Thymus (tissue), 11 donors: Measurements from ENCODE around the gene PILRA. TPM values are rescaled to one million over a fixed set of nuclear protein-coding genes. Genes with fewer than 3 reads are reported as not detected.

Experiments
- DNase-seq, 9 donors: peaks; one replicate each; pipeline ENCODE4 v3.0.0-alpha.2; 2013; ENCODE audit warnings: low spot score in 9 of 9, low read depth in 6 of 9, missing footprints in 1 of 9
- H3K27ac ChIP-seq, 2 donors: one replicate each; pipeline ENCODE4 v1.5.1; 2013; ENCODE audit warnings: control low read depth in 1 of 2, low read depth in 1 of 2, low read length in 1 of 2, mild to moderate bottlenecking in 1 of 2, moderate library complexity in 1 of 2
- H3K27me3 ChIP-seq, 2 donors: one replicate each; pipeline ENCODE4 v1.5.1; 2013; ENCODE audit warnings: low read length in 1 of 2; ENCODE audit not compliant: control insufficient read depth in 2 of 2, insufficient read depth in 1 of 2
- H3K36me3 ChIP-seq, 2 donors: one replicate each; pipeline ENCODE4 v1.5.1; 2013; ENCODE audit warnings: low read length in 1 of 2, mild to moderate bottlenecking in 1 of 2, moderate library complexity in 1 of 2; ENCODE audit not compliant: control insufficient read depth in 2 of 2, insufficient read depth in 2 of 2
- H3K4me1 ChIP-seq, 2 donors: one replicate each; pipeline ENCODE4 v1.5.1; 2013; ENCODE audit warnings: low read length in 2 of 2; ENCODE audit not compliant: control insufficient read depth in 2 of 2, insufficient read depth in 2 of 2
- H3K4me3 ChIP-seq, 2 donors: one replicate each; pipeline ENCODE4 v1.5.1; 2013; ENCODE audit warnings: low read length in 2 of 2, control low read depth in 1 of 2, mild to moderate bottlenecking in 1 of 2
- H3K9me3 ChIP-seq, 2 donors: one replicate each; pipeline ENCODE4 v1.5.1; 2013; ENCODE audit warnings: low read length in 1 of 2, mild to moderate bottlenecking in 1 of 2; ENCODE audit not compliant: control insufficient read depth in 2 of 2, insufficient read depth in 1 of 2
- WGBS: extraction: QIAGEN DNeasy Blood & Tissue Kit; methylation state at CpG from one replicate; pipeline ENCODE4 v1.1.7; 2013; 5-methylcytosine and 5-hydroxymethylcytosine counted together
- polyA plus RNA-seq: library from polyadenylated mRNA; stranded (reverse); fragments of 200-250 nt; gene quantifications from one replicate; pipeline ENCODE4 v1.2.3, GENCODE V29; 2013
- total RNA-seq: library from RNA; stranded (reverse); fragments of 120-200 nt; gene quantifications from one replicate; pipeline ENCODE4 v1.2.4, GENCODE V29; 2013
- donor health status: healthy.

The PILRA gene
- total and polyA plus RNA-seq, 2 donors, result 4.6 to 12.2 TPM

DNA sequence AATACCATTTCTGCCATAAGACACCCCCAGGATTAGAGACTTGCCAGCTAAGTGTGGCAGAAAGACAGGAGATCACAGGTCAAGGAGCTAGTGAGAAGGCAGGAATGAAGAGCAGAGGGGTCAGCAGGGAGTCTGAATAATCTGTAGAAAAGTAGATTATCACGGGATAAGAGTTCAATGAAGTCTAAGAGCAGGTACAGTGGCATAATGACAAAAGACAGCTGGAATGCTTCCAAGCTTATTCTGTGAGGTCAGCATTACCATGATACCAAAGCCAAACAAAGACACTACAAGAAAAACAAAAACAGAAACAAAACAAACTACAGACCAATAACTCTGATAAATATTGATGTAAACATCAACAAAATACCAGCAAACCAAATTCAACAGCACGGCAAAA, 20.8 kb downstream of the PILRA start:
- WGBS, result 94% methylated on average over 2 of the region's 2 CpGs
- H3K4me3 ChIP-seq, result no peak overlapping the region
- no peaks in the 10 kb centered on the region for H3K9me3 ChIP-seq
- H3K27ac ChIP-seq, result no peak overlapping the region
- DNase-seq, result no peak
- no peaks in the 10 kb centered on the region for H3K36me3 ChIP-seq
- no peaks in the 10 kb centered on the region for H3K27me3 ChIP-seq
- H3K4me1 ChIP-seq, result peaks cover 0 to 22% of the 10 kb centered on the region in 2 donors

DNA sequence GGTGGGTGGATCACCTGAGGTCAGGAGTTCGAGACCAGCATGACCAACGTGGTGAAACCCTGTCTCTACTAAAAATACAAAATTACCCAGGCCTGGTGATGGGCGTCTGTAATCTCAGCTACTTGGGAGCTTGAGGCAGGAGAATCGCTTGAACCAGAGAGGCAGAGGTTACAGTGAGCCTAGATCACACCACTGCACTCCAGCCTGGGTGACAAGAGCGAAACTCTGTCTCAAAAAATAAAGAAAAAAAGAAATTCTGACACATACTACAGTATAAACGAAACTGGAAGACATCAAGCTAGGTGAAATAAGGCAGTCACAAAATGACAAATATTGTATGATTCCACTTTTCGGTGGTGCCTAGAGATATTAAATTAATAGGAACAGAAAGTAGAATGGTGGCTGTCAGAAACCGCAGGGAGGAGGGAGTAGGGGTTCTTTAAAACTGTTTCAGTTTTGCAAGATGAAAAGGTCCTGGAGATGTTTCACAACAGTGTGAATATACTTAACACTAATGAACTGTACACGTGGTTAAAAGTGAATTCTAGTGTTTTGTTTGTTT, 23.2 kb downstream of the PILRA start:
- H3K4me3 ChIP-seq, result no peak overlapping the region
- H3K27ac ChIP-seq, result peak overlapping the region in 1 of 2 donors; percentile 13
- 69% methylated on average over 9 of the region's 9 CpGs for WGBS
- DNase-seq, result peak in 1 of 9 donors; percentile 51
- H3K27me3 ChIP-seq, result no peaks in the 10 kb centered on the region
- H3K9me3 ChIP-seq, result no peaks in the 10 kb centered on the region
- H3K36me3 ChIP-seq, result no peaks in the 10 kb centered on the region
- H3K4me1 ChIP-seq, result peaks cover 0 to 19% of the 10 kb centered on the region in 2 donors

DNA sequence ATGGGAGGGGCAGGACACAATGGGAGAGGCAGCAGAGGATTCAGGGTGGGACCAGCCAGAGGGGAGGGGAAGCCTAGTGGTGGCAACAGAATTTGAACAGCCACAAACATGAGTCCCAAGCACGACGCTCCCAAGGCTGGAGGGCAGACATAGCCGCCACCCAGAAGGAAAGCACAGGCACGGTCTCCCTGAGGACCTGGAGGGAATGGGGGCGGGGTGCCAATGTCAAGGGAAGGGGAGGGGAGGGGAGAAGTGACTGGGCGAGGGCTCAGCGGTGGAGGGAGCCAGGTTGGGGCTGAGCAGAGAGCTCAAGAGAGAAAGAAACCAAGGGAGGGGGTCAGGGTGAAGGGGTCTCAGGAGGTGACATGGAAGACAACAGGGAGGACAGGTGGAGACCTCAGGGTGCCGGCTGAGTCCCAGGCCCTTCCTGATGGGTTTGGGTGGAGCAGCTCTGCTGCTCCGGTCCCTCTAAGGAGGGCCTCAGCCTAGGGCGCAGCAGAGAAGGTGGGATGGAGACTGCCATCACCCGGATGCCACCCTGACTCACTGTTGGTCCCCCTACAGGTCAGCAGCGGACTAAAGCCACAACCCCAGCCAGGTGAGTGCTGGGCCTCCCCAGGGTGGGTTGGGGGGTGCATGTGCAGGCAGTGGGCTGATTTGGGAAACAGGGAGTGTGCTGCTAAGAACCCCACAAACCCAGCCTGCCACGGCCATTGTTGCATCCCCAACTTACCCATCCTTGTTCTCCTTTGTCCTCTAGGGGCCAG, 24.2 kb downstream of the PILRA start:
- H3K4me1 ChIP-seq, result peaks cover 0 to 19% of the 10 kb centered on the region in 2 donors
- H3K4me3 ChIP-seq, result no peak overlapping the region
- H3K9me3 ChIP-seq, result no peaks in the 10 kb centered on the region
- DNase-seq, result no peak
- no peaks in the 10 kb centered on the region for H3K27me3 ChIP-seq
- WGBS, result 94% methylated on average over 13 of the region's 13 CpGs
- H3K27ac ChIP-seq, result no peak overlapping the region
- no peaks in the 10 kb centered on the region for H3K36me3 ChIP-seq

DNA sequence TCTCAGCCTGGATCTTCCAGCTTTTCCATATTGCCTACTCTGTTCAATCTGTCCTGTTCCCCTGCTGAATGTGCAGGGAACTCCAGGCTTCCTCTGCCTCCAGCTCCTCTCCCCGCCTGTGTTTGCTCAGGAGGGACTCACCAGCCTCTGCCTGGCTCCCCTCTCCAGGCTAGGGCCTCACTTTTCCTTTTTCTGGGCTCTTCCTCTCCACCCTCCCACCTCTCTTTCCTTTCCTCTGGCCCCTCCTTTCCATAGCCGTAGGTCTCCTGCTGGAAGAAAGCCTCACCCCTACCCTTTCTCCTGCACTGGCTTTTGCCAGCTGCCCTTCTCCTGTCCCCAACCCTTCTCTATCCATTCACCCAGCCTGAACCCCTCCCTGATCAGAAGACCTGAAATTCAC, 25.0 kb downstream of the PILRA start:
- 84% methylated on average over 2 of the region's 2 CpGs for WGBS

DNA sequence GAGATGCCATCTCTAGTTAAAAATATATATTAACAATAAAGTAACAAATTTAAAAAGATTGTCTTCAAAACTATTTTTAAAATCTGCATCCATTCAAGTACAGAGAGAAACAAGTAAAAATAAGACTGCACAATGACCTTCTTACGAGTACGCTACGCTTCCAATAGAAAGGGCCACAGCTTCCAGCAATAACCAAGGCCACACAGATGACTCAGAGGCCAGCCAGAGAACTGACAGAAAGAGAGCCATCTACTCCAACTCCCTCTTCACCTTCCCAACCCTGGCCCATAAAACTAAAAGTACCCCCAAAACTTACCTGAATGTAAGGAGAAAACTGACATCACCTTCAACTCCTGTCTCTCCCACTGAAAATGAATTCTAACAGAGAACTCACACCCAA, 26.8 kb downstream of the PILRA start:
- H3K27me3 ChIP-seq, result no peaks in the 10 kb centered on the region
- H3K27ac ChIP-seq, result no peak overlapping the region
- no peaks in the 10 kb centered on the region for H3K36me3 ChIP-seq
- no peaks in the 10 kb centered on the region for H3K9me3 ChIP-seq
- H3K4me3 ChIP-seq, result no peak overlapping the region
- WGBS, result over 99% methylated on average over 3 of the region's 3 CpGs
- peaks cover 0 to 14% of the 10 kb centered on the region in 2 donors for H3K4me1 ChIP-seq
- DNase-seq, result no peak

More for the DNA sequence above, 25.0 kb downstream of the PILRA start:
- H3K4me3 ChIP-seq, result no peak overlapping the region
- H3K27me3 ChIP-seq, result no peaks in the 10 kb centered on the region
- H3K36me3 ChIP-seq, result no peaks in the 10 kb centered on the region
- peaks cover 0 to 19% of the 10 kb centered on the region in 2 donors for H3K4me1 ChIP-seq
- DNase-seq, result no peak
- H3K27ac ChIP-seq, result no peak overlapping the region
- no peaks in the 10 kb centered on the region for H3K9me3 ChIP-seq

DNA sequence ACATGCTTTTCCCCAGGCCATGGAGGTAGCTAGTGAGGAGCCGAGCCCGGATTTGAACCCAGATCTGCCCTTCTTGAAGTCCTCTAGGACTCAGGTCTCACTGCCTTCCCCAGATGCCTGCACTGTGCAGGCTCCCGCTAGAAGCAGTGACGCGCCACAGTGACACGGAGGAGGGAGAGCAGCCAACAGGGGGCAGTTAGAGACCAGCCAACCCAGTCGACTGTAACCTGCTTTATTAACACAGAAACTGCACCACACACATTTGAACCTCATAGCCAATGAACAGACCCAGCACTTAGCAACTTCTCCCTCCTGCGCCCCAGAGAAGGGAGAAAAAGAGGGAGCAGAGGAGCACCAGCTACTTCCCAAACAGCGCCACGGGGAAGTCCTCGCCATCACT, 27.4 kb downstream of the PILRA start:
- Histone ChIP-seq H3K4me3 (no peak overlapping the region), H3K9me3 (no peaks in the 10 kb centered on the region), H3K27me3 (no peaks in the 10 kb centered on the region), H3K27ac (no peak overlapping the region), H3K36me3 (no peaks in the 10 kb centered on the region), H3K4me1 (peaks cover 0 to 14% of the 10 kb centered on the region in 2 donors)
- 92% methylated on average over 11 of the region's 11 CpGs for WGBS
- DNase-seq, result peak in 3 of 9 donors; percentile 5 to 28 (median 17)

DNA sequence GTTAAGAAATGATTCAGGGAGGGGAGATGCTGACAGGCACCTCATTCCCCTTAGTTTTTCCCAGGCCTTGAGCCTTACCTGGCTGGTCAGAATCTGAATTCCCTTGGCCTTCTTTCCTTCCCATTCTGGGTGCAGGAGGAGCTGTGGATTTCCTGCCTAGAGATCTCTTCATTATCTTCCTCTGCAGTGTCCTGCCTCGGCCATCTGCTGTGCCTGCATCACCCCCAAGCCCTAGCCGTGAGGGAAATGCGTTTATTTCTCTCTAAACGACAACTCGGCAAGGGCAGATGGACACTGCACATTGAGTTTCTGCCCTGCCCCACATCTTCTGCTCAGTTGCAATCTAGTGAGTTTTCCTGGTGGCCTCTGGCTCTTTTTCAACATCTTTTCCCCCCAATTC, 28.5 kb downstream of the PILRA start:
- Histone ChIP-seq H3K4me3 (no peak overlapping the region), H3K9me3 (no peaks in the 10 kb centered on the region), H3K36me3 (no peaks in the 10 kb centered on the region), H3K27ac (no peak overlapping the region), H3K4me1 (peaks cover 0 to 14% of the 10 kb centered on the region in 2 donors), H3K27me3 (no peaks in the 10 kb centered on the region)
- WGBS, result 91% methylated on average over 5 of the region's 5 CpGs
- DNase-seq, result no peak

DNA sequence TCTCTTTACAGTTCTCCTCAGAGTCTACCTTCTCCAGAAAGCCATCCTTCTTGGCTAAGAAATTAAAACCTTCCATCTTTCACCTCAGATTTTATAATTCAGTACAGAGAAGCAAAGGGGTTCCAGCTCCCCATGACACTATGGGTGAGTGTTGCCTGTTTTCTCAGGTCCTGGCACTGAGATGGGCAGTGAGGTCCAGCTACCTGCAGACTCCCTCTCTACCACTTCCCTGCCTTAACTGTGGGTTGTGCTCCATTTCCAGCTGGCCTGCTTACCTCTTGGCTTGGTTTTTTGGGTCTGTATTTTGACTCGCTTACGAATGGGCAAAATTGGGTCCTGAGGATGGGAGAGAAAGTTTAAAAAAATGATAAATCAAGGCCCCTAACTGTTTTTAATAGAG, 29.0 kb downstream of the PILRA start:
- no peaks in the 10 kb centered on the region for H3K9me3 ChIP-seq
- no peak for DNase-seq
- H3K27me3 ChIP-seq, result no peaks in the 10 kb centered on the region
- 100% methylated on average over 2 of the region's 2 CpGs for WGBS
- H3K27ac ChIP-seq, result no peak overlapping the region
- H3K36me3 ChIP-seq, result no peaks in the 10 kb centered on the region
- H3K4me1 ChIP-seq, result peaks cover under 1 to 14% of the 10 kb centered on the region in 2 donors
- no peak overlapping the region for H3K4me3 ChIP-seq

DNA sequence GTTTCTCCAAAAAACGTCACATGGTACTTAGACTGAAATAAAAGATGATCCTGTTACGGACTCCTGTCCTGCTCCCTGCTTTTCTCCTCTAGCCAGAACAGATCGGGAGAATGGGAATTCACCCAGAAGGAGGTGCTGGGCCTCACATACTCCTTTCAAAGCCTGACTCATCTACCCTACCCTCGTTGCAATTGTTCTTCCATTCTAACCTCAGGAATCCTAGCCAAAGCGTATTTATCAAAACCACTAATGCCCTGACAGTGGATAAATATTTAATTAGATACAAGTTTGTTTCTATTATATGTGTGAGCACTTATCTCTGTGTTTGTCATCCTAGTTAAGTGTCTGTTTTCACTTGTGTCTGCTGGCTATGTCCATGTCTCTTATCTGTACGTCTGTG, 33.5 kb downstream of the PILRA start:
- Histone ChIP-seq H3K4me3 (no peak overlapping the region), H3K36me3 (no peaks in the 10 kb centered on the region), H3K27me3 (no peaks in the 10 kb centered on the region), H3K4me1 (peaks cover 2 to 14% of the 10 kb centered on the region in 2 donors), H3K9me3 (no peaks in the 10 kb centered on the region), H3K27ac (peak overlapping the region in 1 of 2 donors; percentile 13)
- WGBS, result 79% methylated on average over 6 of the region's 6 CpGs
- DNase-seq, result no peak
